Measurements from ENCODE around the gene SYNPO2L.

Gene SYNPO2L

GRCh38 chr10:73614720-73615119, 41.1 kb downstream of the SYNPO2L start:
- DNase-seq = no peak

- DNase-seq = no peak
Observed at GRCh38 chr10:73609116-73609515, 46.7 kb downstream of the SYNPO2L start.

GRCh38 chr10:73601486-73601921, 54.3 kb downstream of the SYNPO2L start:
- DNase-seq = no peak

- no peak for DNase-seq
Observed at GRCh38 chr10:73597346-73597745, 58.5 kb downstream of the SYNPO2L start.
